C4-2B (cell line): ENCODE results near the gene GTF3A.

Experiments
- ZFX ChIP-seq: fragments of 450-650 bp; IDR thresholded peaks from 2 replicates; pipeline ENCODE4 v1.6.1; 2017
- TF ChIP-seq, protein P1 (sequence below): fragments of 450-650 bp; conservative IDR thresholded peaks from 2 replicates; pipeline ENCODE4 v1.5.1; 2017; ENCODE audit warnings: mild to moderate bottlenecking

DNA sequence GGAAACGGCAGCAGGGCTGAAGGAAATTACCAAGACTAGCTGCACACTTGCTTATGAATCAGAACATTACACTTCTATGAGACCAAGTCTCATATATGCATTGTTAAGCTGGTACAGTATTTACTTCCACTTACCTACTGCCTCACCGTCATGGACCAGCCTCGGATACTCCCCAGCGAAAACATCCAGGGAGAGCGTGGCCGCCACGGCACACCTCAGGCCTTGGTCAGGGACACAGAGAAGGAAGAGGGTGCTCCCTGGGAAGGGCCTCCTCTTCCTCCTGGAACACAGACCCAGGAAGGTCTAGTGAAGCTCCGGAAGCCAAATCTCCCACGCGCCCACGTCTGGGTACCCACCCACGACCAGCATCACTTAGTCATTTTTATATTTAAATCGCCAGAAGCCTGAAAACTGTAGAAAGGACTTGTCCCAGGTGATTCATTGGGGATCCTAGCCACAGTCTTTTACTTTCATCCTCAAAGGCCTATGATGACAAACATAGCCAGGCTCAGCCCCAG lies 50.4 kb downstream of the GTF3A start:
- TF ChIP-seq, protein P1, sequence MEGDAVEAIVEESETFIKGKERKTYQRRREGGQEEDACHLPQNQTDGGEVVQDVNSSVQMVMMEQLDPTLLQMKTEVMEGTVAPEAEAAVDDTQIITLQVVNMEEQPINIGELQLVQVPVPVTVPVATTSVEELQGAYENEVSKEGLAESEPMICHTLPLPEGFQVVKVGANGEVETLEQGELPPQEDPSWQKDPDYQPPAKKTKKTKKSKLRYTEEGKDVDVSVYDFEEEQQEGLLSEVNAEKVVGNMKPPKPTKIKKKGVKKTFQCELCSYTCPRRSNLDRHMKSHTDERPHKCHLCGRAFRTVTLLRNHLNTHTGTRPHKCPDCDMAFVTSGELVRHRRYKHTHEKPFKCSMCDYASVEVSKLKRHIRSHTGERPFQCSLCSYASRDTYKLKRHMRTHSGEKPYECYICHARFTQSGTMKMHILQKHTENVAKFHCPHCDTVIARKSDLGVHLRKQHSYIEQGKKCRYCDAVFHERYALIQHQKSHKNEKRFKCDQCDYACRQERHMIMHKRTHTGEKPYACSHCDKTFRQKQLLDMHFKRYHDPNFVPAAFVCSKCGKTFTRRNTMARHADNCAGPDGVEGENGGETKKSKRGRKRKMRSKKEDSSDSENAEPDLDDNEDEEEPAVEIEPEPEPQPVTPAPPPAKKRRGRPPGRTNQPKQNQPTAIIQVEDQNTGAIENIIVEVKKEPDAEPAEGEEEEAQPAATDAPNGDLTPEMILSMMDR: no peak
- no peak for TF ChIP-seq ZFX
